ENCODE measurements around the gene NELL1.

The NELL1 gene

DNA sequence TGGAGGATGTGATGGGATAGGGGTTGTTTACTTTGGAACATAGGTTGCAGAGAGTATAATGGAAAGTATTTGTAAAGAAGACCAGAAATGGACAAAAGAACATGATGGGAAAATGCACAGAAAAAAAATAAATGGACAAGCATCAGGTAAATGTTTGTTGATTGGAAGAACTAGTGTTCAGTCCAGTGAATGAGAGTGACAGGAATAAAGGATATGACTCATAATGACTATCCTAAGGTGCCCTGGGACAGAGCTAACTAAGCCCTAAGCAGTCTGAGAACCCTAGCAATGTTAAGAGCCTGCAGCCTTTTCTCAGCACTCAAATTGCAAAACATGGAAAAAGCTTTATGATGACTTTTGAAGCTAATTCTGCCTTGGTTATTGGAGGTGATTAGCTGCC lies 790.7 kb downstream of the NELL1 start:
- Histone ChIP-seq H3K9me3 (ENCODE audit: control insufficient read depth, insufficient read depth, low read length) (no peaks in the 10 kb centered on the region), H3K79me2 (ENCODE audit: control insufficient read depth, low read length) (no peaks in the 10 kb centered on the region), H3K27ac (ENCODE audit: low read depth, low read length) (no peak overlapping the region), H3K4me3 (ENCODE audit: low read length) (no peak overlapping the region), H4K20me1 (ENCODE audit: control insufficient read depth, insufficient read depth, low read depth, low read length) (no peaks in the 10 kb centered on the region), H3K4me2 (ENCODE audit: low read length) (no peak overlapping the region), H3K4me1 (ENCODE audit: control insufficient read depth, low read length) (no peaks in the 10 kb centered on the region), H3K9me2 (replicated peaks; ENCODE audit: control insufficient read depth, low read length) (no peaks in the 10 kb centered on the region), H3F3A (ENCODE audit: control insufficient read depth, insufficient read depth) (no peaks in the 10 kb centered on the region), H3K27me3 (ENCODE audit: control insufficient read depth, low read length) (no peaks in the 10 kb centered on the region), H3K36me3 (ENCODE audit: control insufficient read depth, low read length) (no peaks in the 10 kb centered on the region)
- TF ChIP-seq, protein P1, sequence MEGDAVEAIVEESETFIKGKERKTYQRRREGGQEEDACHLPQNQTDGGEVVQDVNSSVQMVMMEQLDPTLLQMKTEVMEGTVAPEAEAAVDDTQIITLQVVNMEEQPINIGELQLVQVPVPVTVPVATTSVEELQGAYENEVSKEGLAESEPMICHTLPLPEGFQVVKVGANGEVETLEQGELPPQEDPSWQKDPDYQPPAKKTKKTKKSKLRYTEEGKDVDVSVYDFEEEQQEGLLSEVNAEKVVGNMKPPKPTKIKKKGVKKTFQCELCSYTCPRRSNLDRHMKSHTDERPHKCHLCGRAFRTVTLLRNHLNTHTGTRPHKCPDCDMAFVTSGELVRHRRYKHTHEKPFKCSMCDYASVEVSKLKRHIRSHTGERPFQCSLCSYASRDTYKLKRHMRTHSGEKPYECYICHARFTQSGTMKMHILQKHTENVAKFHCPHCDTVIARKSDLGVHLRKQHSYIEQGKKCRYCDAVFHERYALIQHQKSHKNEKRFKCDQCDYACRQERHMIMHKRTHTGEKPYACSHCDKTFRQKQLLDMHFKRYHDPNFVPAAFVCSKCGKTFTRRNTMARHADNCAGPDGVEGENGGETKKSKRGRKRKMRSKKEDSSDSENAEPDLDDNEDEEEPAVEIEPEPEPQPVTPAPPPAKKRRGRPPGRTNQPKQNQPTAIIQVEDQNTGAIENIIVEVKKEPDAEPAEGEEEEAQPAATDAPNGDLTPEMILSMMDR (IDR thresholded peaks at IDR 0.05; ENCODE audit: low read depth, low read length, poor library complexity, severe bottlenecking), result no peak
- no peak for TF ChIP-seq EZH2phosphoT487 (IDR thresholded peaks at IDR 0.05; ENCODE audit: borderline replicate concordance, low read length)

DNA sequence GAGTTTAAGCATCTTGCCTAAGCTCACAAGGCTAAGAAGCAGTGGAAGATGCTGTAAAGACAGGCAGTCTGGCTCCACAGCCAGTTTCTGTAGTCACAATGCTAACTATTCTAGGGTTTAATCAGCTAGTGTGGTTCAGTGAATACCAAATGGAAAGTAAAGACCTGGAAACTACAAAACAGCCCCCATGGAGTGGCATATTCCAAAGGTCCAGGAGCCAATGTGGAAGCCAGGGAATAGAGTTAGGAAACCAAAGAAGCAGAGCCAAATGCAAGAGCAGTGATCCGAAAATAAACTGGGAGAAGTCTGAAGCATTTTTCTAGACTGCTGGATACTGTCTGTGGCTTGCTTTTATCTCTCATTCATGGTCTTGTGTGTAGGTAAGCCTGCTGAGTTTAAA lies 792.3 kb downstream of the NELL1 start:
- H3K79me2 ChIP-seq (ENCODE audit: control insufficient read depth, low read length), result no peaks in the 10 kb centered on the region
- no peak for TF ChIP-seq EZH2phosphoT487 (IDR thresholded peaks at IDR 0.05; ENCODE audit: borderline replicate concordance, low read length)
- TF ChIP-seq, protein P1 (IDR thresholded peaks at IDR 0.05; ENCODE audit: low read depth, low read length, poor library complexity, severe bottlenecking), result no peak
- H3K4me3 ChIP-seq (ENCODE audit: low read length), result no peak overlapping the region
- no peaks in the 10 kb centered on the region for H3K9me2 ChIP-seq (replicated peaks; ENCODE audit: control insufficient read depth, low read length)
- no peaks in the 10 kb centered on the region for H3K9me3 ChIP-seq (ENCODE audit: control insufficient read depth, insufficient read depth, low read length)
- H3K36me3 ChIP-seq (ENCODE audit: control insufficient read depth, low read length), result no peaks in the 10 kb centered on the region
- no peaks in the 10 kb centered on the region for H3F3A ChIP-seq (ENCODE audit: control insufficient read depth, insufficient read depth)
- H3K4me2 ChIP-seq (ENCODE audit: low read length), result no peak overlapping the region
- no peak overlapping the region for H3K27ac ChIP-seq (ENCODE audit: low read depth, low read length)
- H3K4me1 ChIP-seq (ENCODE audit: control insufficient read depth, low read length), result no peaks in the 10 kb centered on the region
- no peaks in the 10 kb centered on the region for H3K27me3 ChIP-seq (ENCODE audit: control insufficient read depth, low read length)
- H4K20me1 ChIP-seq (ENCODE audit: control insufficient read depth, insufficient read depth, low read depth, low read length), result no peaks in the 10 kb centered on the region

DNA sequence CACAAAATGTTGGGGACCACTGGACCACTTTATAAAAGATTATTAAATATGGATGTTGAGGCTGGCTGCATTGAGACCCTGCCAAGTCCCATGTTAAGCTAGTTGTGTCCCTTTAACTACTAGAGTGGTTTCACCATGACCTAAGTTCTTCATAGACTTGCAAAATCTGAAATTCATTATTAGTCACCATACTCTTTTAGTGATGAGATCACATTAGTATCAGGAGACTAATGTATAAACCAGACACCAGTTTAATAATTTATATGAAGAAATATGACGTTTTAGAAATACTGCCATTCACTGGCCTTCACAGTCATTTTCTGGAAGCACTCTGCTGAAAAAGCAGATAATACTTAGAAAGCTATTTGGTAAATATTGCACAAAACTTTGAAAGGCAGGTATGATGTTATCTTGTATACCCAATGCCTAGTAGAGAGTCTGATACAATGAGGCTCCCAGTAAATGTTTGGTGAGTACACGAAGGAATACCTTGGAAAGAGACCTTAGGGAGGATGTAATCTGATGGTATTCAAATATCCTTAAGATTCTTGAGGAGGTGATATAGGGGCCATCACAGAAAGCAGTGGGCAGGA lies 795.3 kb downstream of the NELL1 start:
- TF ChIP-seq, protein P1 (IDR thresholded peaks at IDR 0.05; ENCODE audit: low read depth, low read length, poor library complexity, severe bottlenecking), result no peak
- no peaks in the 10 kb centered on the region for H3K36me3 ChIP-seq (ENCODE audit: control insufficient read depth, low read length)
- H3K9me2 ChIP-seq (replicated peaks; ENCODE audit: control insufficient read depth, low read length), result no peaks in the 10 kb centered on the region
- no peak overlapping the region for H3K4me3 ChIP-seq (ENCODE audit: low read length)
- no peaks in the 10 kb centered on the region for H3K27me3 ChIP-seq (ENCODE audit: control insufficient read depth, low read length)
- H3F3A ChIP-seq (ENCODE audit: control insufficient read depth, insufficient read depth), result no peaks in the 10 kb centered on the region
- no peaks in the 10 kb centered on the region for H3K9me3 ChIP-seq (ENCODE audit: control insufficient read depth, insufficient read depth, low read length)
- H3K27ac ChIP-seq (ENCODE audit: low read depth, low read length), result no peak overlapping the region
- H3K4me2 ChIP-seq (ENCODE audit: low read length), result no peak overlapping the region
- H4K20me1 ChIP-seq (ENCODE audit: control insufficient read depth, insufficient read depth, low read depth, low read length), result no peaks in the 10 kb centered on the region
- H3K4me1 ChIP-seq (ENCODE audit: control insufficient read depth, low read length), result no peaks in the 10 kb centered on the region
- H3K79me2 ChIP-seq (ENCODE audit: control insufficient read depth, low read length), result no peaks in the 10 kb centered on the region
